Trophoblast cell (in vitro differentiated cells and primary cell): ENCODE results near the gene LMAN2.

ENCODE experiments used
- DNase-seq, 2 donors: peaks; one replicate each; pipeline ENCODE4 v3.0.0-alpha.2; 2016
- H2AFZ ChIP-seq: 2 replicates; pipeline ENCODE4 v1.6.1; 2013; ENCODE audit warnings: low read length, moderate library complexity, mild to moderate bottlenecking; ENCODE audit not compliant: insufficient read depth, poor library complexity
- H2AK5ac ChIP-seq: 2 replicates; pipeline ENCODE4 v1.6.1; 2013; ENCODE audit warnings: mild to moderate bottlenecking, low read length
- H2BK120ac ChIP-seq: 2 replicates; pipeline ENCODE4 v1.6.1; 2013; ENCODE audit warnings: low read length, mild to moderate bottlenecking, moderate library complexity; ENCODE audit not compliant: insufficient read depth, poor library complexity
- H2BK12ac ChIP-seq: 2 replicates; pipeline ENCODE4 v1.6.1; 2013; ENCODE audit warnings: mild to moderate bottlenecking, low read length, moderate library complexity
- H2BK5ac ChIP-seq: 2 replicates; pipeline ENCODE4 v1.6.1; 2013; ENCODE audit warnings: low read length, low read depth, moderate library complexity, mild to moderate bottlenecking; ENCODE audit not compliant: poor library complexity
- H3K14ac ChIP-seq: 2 replicates; pipeline ENCODE4 v1.6.1; 2013; ENCODE audit warnings: mild to moderate bottlenecking, low read length
- H3K18ac ChIP-seq: 2 replicates; pipeline ENCODE4 v1.6.1; 2013; ENCODE audit warnings: mild to moderate bottlenecking, low read length
- H3K23ac ChIP-seq: 2 replicates; pipeline ENCODE4 v1.6.1; 2013; ENCODE audit warnings: low read length
- H3K27ac ChIP-seq: 2 replicates; pipeline ENCODE4 v1.5.1; 2013; ENCODE audit warnings: low read depth, mild to moderate bottlenecking, inconsistent platforms, low read length, moderate library complexity
- H3K27me3 ChIP-seq: 2 replicates; pipeline ENCODE4 v1.6.1; 2013; ENCODE audit warnings: inconsistent platforms, mild to moderate bottlenecking, low read length, moderate library complexity; ENCODE audit not compliant: insufficient read depth
- H3K36me3 ChIP-seq, 2 experiments: 1 replicate in 1 of 2; 2 replicates in 1 of 2; pipeline ENCODE4 v1.6.1; 2013; ENCODE audit warnings: low read length in 2 of 2, mild to moderate bottlenecking in 2 of 2, moderate library complexity in 1 of 2; ENCODE audit not compliant: insufficient read depth in 2 of 2, control insufficient read depth in 1 of 2
- H3K4ac ChIP-seq: 2 replicates; pipeline ENCODE4 v1.6.1; 2013; ENCODE audit warnings: low read depth, mild to moderate bottlenecking, low read length, moderate library complexity
- H3K4me1 ChIP-seq, 2 experiments: 1 replicate in 1 of 2; 2 replicates in 1 of 2; pipeline ENCODE4 v1.6.1; 2013; ENCODE audit warnings: low read length in 2 of 2, mild to moderate bottlenecking in 2 of 2, moderate library complexity in 1 of 2; ENCODE audit not compliant: insufficient read depth in 2 of 2, control insufficient read depth in 1 of 2
- H3K4me2 ChIP-seq: 2 replicates; pipeline ENCODE4 v1.6.1; 2013; ENCODE audit warnings: inconsistent platforms, mild to moderate bottlenecking, low read length, moderate library complexity
- H3K4me3 ChIP-seq: 2 replicates; pipeline ENCODE4 v1.5.1; 2013; ENCODE audit warnings: mild to moderate bottlenecking, low read depth, low read length, inconsistent platforms
- H3K79me1 ChIP-seq: one replicate; pipeline ENCODE4 v1.6.1; 2013; ENCODE audit warnings: low read length
- H3K79me2 ChIP-seq: 2 replicates; pipeline ENCODE4 v1.6.1; 2013; ENCODE audit warnings: low read length, mild to moderate bottlenecking; ENCODE audit not compliant: control insufficient read depth, insufficient read depth, poor library complexity
- H3K9ac ChIP-seq: 2 replicates; pipeline ENCODE4 v1.6.1; 2013; ENCODE audit warnings: mild to moderate bottlenecking, low read length
- H3K9me3 ChIP-seq: 2 replicates; pipeline ENCODE4 v1.6.1; 2013; ENCODE audit warnings: low read depth, mild to moderate bottlenecking, control low read depth, inconsistent platforms, low read length; ENCODE audit not compliant: insufficient read depth
- H4K12ac ChIP-seq: 2 replicates; pipeline ENCODE4 v1.6.1; 2013; ENCODE audit warnings: low read depth, mild to moderate bottlenecking, low read length, moderate library complexity
- H4K8ac ChIP-seq: 2 replicates; pipeline ENCODE4 v1.6.1; 2013; ENCODE audit warnings: low read depth, mild to moderate bottlenecking, low read length, moderate library complexity
- H4K91ac ChIP-seq: one replicate; pipeline ENCODE4 v1.6.1; 2013; ENCODE audit warnings: low read depth, mild to moderate bottlenecking, low read length, moderate library complexity
- WGBS: extraction: QIAGEN DNeasy Blood & Tissue Kit; methylation state at CpG from one replicate; pipeline ENCODE4 v1.1.7; 2013; ENCODE audit warnings: missing lambda C conversion rate; ENCODE audit not compliant: insufficient read length, insufficient coverage; ENCODE audit errors: extremely low coverage; 5-methylcytosine and 5-hydroxymethylcytosine counted together

The LMAN2 gene

DNA sequence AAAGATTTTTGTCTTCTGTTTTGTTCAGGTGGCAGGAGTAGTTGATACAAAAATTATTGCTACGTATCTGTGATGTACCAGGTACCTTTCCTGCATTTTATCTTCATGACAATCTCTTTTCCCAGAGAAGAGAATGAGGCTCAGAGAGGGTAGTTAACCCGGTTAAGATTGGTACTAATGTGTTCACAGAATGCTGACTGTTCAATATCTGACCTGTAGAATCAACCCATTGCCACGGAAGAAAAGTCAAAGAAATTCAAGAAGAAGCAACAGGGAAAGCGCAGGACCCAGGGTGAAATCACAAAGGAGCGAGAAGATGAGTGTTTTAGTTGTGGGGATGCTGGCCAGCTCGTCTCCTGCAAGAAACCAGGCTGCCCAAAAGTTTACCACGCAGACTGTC, 59.7 kb downstream of the LMAN2 start:
- no peak overlapping the region for H3K4me3 ChIP-seq
- no peaks in the 10 kb centered on the region for H3K9me3 ChIP-seq
- H3K14ac ChIP-seq: no peak overlapping the region
- H3K4me1 ChIP-seq: no peaks in the 10 kb centered on the region
- no peak overlapping the region for H3K27ac ChIP-seq
- H2BK12ac ChIP-seq: no peak overlapping the region
- H2BK120ac ChIP-seq: no peak overlapping the region
- no peak overlapping the region for H3K4ac ChIP-seq
- no peak overlapping the region for H4K8ac ChIP-seq
- no peak for DNase-seq
- no peak overlapping the region for H3K4me2 ChIP-seq
- H3K9ac ChIP-seq: no peak overlapping the region
- no peak overlapping the region for H2BK5ac ChIP-seq
- no peak overlapping the region for H4K12ac ChIP-seq
- no peaks in the 10 kb centered on the region for H3K27me3 ChIP-seq
- H3K18ac ChIP-seq: no peak overlapping the region
- no peaks in the 10 kb centered on the region for H3K79me2 ChIP-seq
- no peak overlapping the region for H4K91ac ChIP-seq
- no peak overlapping the region for H2AK5ac ChIP-seq
- H3K23ac ChIP-seq: no peak overlapping the region
- WGBS: no CpG with 5 or more reads among the region's 7 CpGs
- H3K36me3 ChIP-seq: peaks cover 45 to 67% of the 10 kb centered on the region in 2 experiments
- H2AFZ ChIP-seq: no peak overlapping the region
- no peaks in the 10 kb centered on the region for H3K79me1 ChIP-seq

DNA sequence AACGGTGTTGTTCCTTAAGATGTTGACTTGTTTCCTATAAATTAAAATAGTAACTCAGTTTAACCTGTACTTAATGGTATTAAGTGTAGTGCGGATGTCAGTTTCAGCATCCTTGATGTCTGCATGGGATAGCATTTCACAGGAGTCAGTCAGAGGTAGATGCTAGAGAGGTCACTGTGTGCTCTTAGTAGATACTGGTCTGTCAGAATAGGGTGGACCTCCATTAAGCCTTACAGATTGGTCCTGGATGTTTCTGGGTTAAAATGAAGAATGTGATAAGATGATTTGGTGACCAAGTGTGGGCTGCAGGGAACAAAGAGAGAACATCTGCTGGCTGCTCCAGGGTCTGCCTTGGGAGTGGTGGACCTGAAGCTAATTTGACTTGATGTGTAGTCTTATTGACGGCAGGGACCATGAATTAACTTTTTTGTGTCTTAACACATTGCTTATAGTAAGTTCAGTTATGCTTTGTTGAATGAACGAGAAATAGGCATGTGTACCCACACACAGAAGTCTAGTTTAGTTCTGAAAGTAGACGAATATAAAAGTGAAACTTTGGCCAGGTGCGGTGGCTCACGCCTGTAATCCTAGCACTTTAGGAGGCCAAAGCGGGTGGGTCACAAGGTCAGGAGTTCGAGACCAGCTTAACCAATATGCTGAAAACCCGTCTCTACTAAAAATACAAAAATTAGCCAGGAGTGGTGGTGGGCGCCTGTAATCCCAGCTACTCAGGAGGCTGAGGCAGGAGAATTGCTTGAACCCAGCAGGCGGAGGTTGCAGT, 60.5 kb downstream of the LMAN2 start:
- H3K4ac ChIP-seq: no peak overlapping the region
- no peak overlapping the region for H3K14ac ChIP-seq
- H2BK12ac ChIP-seq: no peak overlapping the region
- no peaks in the 10 kb centered on the region for H3K79me1 ChIP-seq
- H3K9me3 ChIP-seq: no peaks in the 10 kb centered on the region
- H4K91ac ChIP-seq: no peak overlapping the region
- no peak overlapping the region for H3K18ac ChIP-seq
- H2BK5ac ChIP-seq: no peak overlapping the region
- no peak overlapping the region for H3K23ac ChIP-seq
- DNase-seq: no peak
- H3K36me3 ChIP-seq: peaks cover 39 to 62% of the 10 kb centered on the region in 2 experiments
- H4K8ac ChIP-seq: no peak overlapping the region
- no peak overlapping the region for H3K9ac ChIP-seq
- no peaks in the 10 kb centered on the region for H3K4me1 ChIP-seq
- no peak overlapping the region for H4K12ac ChIP-seq
- no CpG with 5 or more reads among the region's 12 CpGs for WGBS
- H3K27ac ChIP-seq: no peak overlapping the region
- no peak overlapping the region for H3K4me2 ChIP-seq
- H3K4me3 ChIP-seq: no peak overlapping the region
- no peaks in the 10 kb centered on the region for H3K27me3 ChIP-seq
- H2BK120ac ChIP-seq: no peak overlapping the region
- H2AFZ ChIP-seq: no peak overlapping the region
- no peak overlapping the region for H2AK5ac ChIP-seq
- no peaks in the 10 kb centered on the region for H3K79me2 ChIP-seq

DNA sequence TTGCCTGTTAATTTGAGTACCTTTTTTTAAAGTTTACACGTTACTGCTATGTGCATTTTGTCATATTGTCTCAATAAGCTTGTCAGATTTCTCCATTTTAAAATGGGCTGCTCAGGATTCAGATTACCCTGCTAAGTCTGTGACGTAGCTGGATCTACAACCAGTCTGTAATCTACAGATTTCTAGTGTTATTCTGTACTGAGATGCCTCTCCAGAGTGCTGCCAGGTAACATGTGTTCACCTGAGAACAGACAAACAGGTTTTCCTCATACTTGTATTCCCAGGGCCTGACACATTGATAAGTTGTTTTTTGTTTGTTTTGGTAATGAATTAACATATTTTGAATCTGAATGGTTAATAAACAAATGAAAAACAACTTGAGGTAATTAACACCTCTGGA, 63.3 kb downstream of the LMAN2 start:
- no peaks in the 10 kb centered on the region for H3K4me1 ChIP-seq
- H3K9ac ChIP-seq: no peak overlapping the region
- H3K4me3 ChIP-seq: no peak overlapping the region
- H3K18ac ChIP-seq: no peak overlapping the region
- H3K79me2 ChIP-seq: no peaks in the 10 kb centered on the region
- H4K8ac ChIP-seq: no peak overlapping the region
- no peak overlapping the region for H3K27ac ChIP-seq
- no peaks in the 10 kb centered on the region for H3K9me3 ChIP-seq
- no peak for DNase-seq
- H3K36me3 ChIP-seq: peaks cover 28 to 48% of the 10 kb centered on the region in 2 experiments
- H2BK120ac ChIP-seq: no peak overlapping the region
- H3K23ac ChIP-seq: no peak overlapping the region
- H2AFZ ChIP-seq: no peak overlapping the region
- H2AK5ac ChIP-seq: no peak overlapping the region
- WGBS: no CpG with 5 or more reads among the region's 2 CpGs
- no peak overlapping the region for H4K12ac ChIP-seq
- no peaks in the 10 kb centered on the region for H3K27me3 ChIP-seq
- no peak overlapping the region for H4K91ac ChIP-seq
- no peaks in the 10 kb centered on the region for H3K79me1 ChIP-seq
- H2BK5ac ChIP-seq: no peak overlapping the region
- H3K4ac ChIP-seq: no peak overlapping the region
- no peak overlapping the region for H3K4me2 ChIP-seq
- H2BK12ac ChIP-seq: no peak overlapping the region
- no peak overlapping the region for H3K14ac ChIP-seq
